Left ventricle myocardium inferior (tissue), 1 donor: ENCODE results near the gene PCBP3. TPM values are rescaled to one million over a fixed set of nuclear protein-coding genes. Genes with fewer than 3 reads are reported as not detected.
"Not testable (repeated sequence)": the region's sequence is repeated elsewhere in the genome, so short reads cannot be mapped to it uniquely, and the experiment has no call there.

ENCODE experiments used
- DNase-seq: peaks from one replicate; pipeline ENCODE4 v3.0.0-alpha.2; 2020
- H3K27ac ChIP-seq: fragments of 200-600 bp; replicated peaks from 2 replicates; pipeline ENCODE4 v1.8.0; 2021
- H3K27me3 ChIP-seq: fragments of 200-600 bp; 2 replicates; pipeline ENCODE4 v1.8.0; 2021; ENCODE audit warnings: low read depth
- H3K36me3 ChIP-seq: fragments of 200-600 bp; 2 replicates; pipeline ENCODE4 v1.8.0; 2021
- H3K4me1 ChIP-seq: fragments of 200-600 bp; 2 replicates; pipeline ENCODE4 v1.8.0; 2021
- H3K4me3 ChIP-seq: fragments of 200-600 bp; 2 replicates; pipeline ENCODE4 v1.8.0; 2021; ENCODE audit warnings: mild to moderate bottlenecking, moderate library complexity
- H3K9me3 ChIP-seq: fragments of 200-600 bp; replicated peaks from 2 replicates; pipeline ENCODE4 v1.8.0; 2021
- intact Hi-C: fragments of 100-400 bp; cut with micrococcal nuclease; formaldehyde crosslinking; loops from one replicate; pipeline ENCODE4 v1.11.0; 2022
- total RNA-seq: library from RNA; stranded (reverse); fragmentation: NEBNext Ultra II Directional; extraction: Animal tissue kit (Norgen Biotek cat#: 25700); gene quantifications from one replicate; pipeline ENCODE4 v1.2.1, GENCODE V29; 2021
- TF ChIP-seq, protein P1 (sequence below): fragments of 200-600 bp; IDR thresholded peaks from 2 replicates; pipeline ENCODE4 v1.8.0; 2021; ENCODE audit warnings: antibody characterized with exemption, mild to moderate bottlenecking, borderline replicate concordance
- donor health status: DM: no; HTN: yes; CAD: no; lungs with severe emphysema.

The PCBP3 gene
- total RNA-seq, 1 donor from 2014 or later, result 2.9 TPM

DNA sequence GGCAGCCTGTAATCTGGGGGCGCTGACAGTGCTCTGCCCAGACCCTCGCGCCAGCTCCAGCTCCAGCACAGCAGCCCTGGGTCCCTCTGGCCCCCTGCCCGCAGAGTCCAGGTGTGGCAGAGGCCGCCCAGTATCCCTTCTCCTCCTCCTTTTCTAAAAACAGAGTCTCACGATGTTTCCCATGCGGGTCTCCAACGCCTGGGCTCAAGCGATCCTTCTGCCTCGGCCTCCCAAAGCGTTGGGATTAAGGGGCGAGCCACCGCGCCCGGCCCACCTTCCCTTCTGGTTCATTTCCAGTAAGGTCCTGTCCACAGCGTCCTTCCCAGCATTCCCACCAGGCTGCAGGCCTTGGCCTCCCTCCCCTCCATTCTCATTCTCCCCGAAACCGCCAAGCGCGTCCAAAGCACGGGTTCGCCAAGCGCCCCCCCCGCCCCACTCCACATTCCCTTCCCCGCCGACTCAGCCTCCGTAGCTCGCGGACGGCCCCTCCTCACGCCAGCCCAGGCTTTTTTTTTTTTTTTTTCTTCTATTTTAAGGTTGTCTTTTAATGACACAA lies 2.0 kb upstream of the PCBP3 start:
- peak overlapping the region; percentile 45 for H3K27ac ChIP-seq
- intact Hi-C loops, result no loop called here
- no peaks in the 10 kb centered on the region for H3K9me3 ChIP-seq
- no peaks in the 10 kb centered on the region for H3K36me3 ChIP-seq
- peaks cover 33% of the 10 kb centered on the region for H3K27me3 ChIP-seq
- no peak overlapping the region for H3K4me3 ChIP-seq
- no peak for DNase-seq
- H3K4me1 ChIP-seq, result peaks cover 30% of the 10 kb centered on the region
- TF ChIP-seq, protein P1, sequence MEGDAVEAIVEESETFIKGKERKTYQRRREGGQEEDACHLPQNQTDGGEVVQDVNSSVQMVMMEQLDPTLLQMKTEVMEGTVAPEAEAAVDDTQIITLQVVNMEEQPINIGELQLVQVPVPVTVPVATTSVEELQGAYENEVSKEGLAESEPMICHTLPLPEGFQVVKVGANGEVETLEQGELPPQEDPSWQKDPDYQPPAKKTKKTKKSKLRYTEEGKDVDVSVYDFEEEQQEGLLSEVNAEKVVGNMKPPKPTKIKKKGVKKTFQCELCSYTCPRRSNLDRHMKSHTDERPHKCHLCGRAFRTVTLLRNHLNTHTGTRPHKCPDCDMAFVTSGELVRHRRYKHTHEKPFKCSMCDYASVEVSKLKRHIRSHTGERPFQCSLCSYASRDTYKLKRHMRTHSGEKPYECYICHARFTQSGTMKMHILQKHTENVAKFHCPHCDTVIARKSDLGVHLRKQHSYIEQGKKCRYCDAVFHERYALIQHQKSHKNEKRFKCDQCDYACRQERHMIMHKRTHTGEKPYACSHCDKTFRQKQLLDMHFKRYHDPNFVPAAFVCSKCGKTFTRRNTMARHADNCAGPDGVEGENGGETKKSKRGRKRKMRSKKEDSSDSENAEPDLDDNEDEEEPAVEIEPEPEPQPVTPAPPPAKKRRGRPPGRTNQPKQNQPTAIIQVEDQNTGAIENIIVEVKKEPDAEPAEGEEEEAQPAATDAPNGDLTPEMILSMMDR, result no peak

DNA sequence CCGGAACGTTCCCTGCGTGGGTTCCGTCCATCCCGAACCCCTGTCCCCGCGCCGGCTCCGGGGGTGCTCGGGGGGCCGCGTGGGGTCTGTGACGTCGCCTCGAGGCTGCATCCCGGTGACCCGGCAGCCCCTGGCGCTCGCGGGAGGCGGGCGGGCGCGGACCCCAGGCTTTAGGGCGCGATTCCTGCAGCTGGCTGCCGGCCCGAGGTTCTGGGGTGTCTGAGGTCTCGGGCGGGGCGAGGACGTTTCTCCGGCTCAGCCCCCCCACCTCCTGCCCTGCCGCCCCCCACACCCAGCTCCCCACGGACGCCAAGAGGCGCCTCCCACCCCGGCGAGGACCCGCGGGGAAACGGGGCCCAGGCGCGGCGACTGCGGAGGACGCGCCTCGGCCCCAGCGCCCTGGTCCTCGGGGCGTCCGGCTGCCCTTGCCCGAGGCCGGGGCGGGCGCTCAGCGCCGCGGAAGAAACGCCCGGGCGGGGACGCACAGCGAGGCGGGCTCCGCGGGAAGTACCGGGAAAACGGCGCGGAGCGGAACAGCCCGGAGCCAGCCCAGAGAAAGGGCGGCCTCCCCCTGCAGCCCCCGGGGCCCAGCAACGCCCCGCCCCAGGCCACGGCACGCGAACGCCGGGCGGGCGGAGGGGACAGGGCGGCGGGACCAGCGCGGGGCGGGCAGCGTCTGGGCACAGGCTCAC lies 1.3 kb upstream of the PCBP3 start:
- no peaks in the 10 kb centered on the region for H3K36me3 ChIP-seq
- peak overlapping the region; percentile 48 for H3K27ac ChIP-seq
- intact Hi-C loops, result no loop called here
- TF ChIP-seq, protein P1, result no peak
- peaks cover 37% of the 10 kb centered on the region for H3K27me3 ChIP-seq
- H3K4me1 ChIP-seq, result peaks cover 30% of the 10 kb centered on the region
- no peak for DNase-seq
- peak overlapping the region; percentile 68 for H3K4me3 ChIP-seq
- H3K9me3 ChIP-seq, result no peaks in the 10 kb centered on the region

DNA sequence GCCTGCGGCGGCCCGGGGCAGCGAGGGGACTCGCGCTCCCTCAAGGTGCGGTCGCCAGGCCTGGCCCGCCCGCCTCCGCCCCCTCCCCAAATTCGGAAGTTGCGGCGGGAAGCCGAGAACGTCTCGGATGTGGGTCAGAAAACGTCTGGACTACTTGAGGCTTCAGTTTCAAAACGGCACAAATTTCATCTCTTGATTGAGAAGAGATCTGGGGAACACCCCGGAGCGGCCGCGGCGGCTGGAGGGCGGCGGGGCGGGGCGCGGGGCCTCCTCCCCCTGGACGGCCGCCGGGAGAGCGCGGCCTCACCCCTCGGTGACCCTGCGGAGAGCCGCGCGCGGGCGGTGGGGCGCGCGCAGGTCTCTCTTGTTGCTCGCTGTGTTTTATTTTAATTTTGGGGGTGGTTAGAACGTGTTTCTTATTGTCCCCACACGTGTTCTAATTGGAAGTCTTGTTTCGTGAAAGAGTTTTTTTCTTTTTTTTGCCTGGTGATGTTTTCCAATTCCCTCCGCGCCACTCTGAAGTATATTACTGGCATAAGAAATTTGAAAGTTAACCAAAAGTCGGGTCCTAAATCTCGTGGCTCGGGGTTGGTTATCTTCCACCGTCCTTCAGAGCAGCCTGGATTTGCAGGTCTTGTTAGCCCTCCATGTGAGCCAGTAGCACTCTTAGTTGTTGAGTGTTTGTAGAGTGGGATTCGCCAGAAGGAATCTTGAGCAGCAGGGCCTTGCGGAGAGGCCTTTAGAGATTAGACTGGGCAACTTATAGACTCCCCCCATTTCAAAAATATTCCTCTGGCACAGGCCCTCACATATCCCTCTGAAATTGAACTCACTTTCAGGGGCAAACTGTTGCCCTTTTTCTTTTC lies 749 bp downstream of the PCBP3 start:
- H3K36me3 ChIP-seq, result no peaks in the 10 kb centered on the region
- H3K4me3 ChIP-seq, result peak overlapping the region; percentile 68
- peaks cover 47% of the 10 kb centered on the region for H3K27me3 ChIP-seq
- H3K27ac ChIP-seq, result peak overlapping the region; percentile 70
- H3K9me3 ChIP-seq, result no peaks in the 10 kb centered on the region
- peaks cover 22% of the 10 kb centered on the region for H3K4me1 ChIP-seq
- TF ChIP-seq, protein P1, result no peak
- DNase-seq, result no peak
- intact Hi-C loops, result no loop called here

DNA sequence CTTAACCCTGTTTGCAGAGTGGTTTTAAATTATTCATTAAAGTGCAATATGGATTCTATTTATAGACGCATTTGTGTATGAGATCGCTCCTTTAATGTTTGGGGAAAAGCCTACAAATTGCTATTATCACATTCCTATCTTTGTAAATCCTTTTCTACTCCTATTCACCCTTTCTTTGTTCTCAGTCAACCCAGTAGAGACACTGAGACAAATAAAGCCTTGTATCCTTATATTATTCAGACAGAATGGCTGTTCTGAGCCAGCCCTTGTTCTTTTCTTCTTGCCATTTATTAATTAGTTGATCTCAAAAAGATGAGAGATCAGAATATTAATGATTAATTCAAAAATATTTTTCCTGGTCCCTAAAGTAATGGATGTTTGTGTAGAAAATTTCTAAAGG lies 8.4 kb downstream of the PCBP3 start:
- peaks cover 10% of the 10 kb centered on the region for H3K27me3 ChIP-seq
- H3K4me1 ChIP-seq, result no peaks in the 10 kb centered on the region
- intact Hi-C loops, result no loop called here
- TF ChIP-seq, protein P1, result no peak
- no peaks in the 10 kb centered on the region for H3K36me3 ChIP-seq
- no peak overlapping the region for H3K27ac ChIP-seq
- no peaks in the 10 kb centered on the region for H3K9me3 ChIP-seq
- no peak overlapping the region for H3K4me3 ChIP-seq
- no peak for DNase-seq

DNA sequence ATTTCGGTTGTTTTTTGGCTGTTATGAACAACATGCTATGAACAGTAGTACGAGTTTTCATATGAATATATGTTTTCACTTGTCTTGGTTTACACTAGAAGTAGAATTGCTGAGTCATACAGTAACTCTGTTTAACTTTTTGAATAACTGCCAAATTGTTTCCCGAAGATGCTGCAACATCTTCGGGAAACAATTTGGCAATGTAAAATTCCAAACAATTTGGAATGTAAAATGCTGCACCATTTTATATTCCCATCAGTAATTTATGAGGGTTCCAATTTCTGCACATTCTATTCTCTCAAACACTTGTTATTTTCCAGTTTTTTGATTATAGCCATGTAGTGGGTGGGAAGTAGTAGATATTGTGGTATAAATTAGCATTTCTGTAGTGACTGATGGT lies 11.6 kb downstream of the PCBP3 start:
- H3K4me3 ChIP-seq, result no peak overlapping the region
- intact Hi-C loops, result no loop called here
- no peak for DNase-seq
- TF ChIP-seq, protein P1, result no peak
- H3K36me3 ChIP-seq, result no peaks in the 10 kb centered on the region
- no peak overlapping the region for H3K27ac ChIP-seq
- no peaks in the 10 kb centered on the region for H3K27me3 ChIP-seq
- H3K4me1 ChIP-seq, result no peaks in the 10 kb centered on the region
- H3K9me3 ChIP-seq, result peaks cover 1% of the 10 kb centered on the region

DNA sequence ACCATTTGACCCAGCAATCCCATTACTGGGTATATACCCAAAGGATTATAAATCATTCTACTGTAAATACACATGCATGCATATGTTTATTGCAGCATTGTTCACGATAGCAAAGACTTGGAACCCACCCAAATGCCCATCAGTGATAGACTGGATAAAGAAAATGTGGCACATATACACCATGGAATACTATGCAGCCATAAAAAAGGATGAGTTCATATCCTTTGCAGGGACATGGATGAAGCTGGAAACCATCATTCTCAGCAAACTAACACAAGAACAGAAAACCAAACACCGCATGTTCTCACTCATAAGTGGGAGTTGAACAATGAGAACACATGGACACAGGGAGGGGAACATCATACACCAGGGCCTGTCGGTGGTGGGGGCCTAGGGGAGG lies 12.6 kb downstream of the PCBP3 start:
- H3K36me3 ChIP-seq, H3K27ac ChIP-seq, H3K4me3 ChIP-seq, intact Hi-C loops, H3K9me3 ChIP-seq, DNase-seq, H3K27me3 ChIP-seq, H3K4me1 ChIP-seq: not testable (repeated sequence)

DNA sequence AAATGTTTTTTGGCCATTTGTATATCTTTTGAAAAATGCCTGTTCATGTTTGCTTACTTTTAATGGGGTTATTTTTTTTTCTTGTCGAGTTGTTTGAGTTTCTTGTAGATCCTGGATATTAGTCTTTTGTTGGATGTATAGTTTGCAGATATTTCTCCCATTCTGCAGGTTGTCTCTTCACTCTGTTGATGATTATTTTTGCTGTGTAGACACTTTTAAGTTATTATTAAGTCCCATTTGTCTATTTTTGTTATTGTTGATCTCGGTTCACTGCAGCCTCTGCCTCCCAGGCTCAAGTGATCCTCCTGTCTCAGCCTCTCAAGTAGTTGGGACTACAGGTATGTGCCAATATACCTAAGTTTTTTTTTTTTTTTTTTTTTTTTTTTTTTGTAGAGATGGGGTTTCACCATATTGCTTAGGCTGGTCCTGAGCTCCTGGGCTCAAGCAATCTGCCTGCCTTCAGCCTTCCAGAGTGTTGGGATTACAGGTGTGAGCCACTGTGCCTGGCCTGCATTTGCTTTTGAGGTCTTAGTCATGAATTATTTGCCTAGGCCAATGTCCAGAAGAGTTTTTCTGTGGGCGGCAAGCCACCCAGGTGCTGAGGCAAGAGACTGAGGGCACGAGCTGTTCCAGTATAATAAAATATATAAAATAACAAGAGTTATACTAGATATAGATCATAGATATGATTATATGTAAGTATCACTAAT lies 18.5 kb downstream of the PCBP3 start:
- H3K9me3 ChIP-seq, result peaks cover 29% of the 10 kb centered on the region
- H3K27ac ChIP-seq, H3K27me3 ChIP-seq, H3K4me1 ChIP-seq, H3K36me3 ChIP-seq, intact Hi-C loops, H3K4me3 ChIP-seq, DNase-seq: not testable (repeated sequence)
